NCI-H2029 treated with DMSO at 0.1 percent for 48 hours (cell line): Measurements from ENCODE around the gene GPR27.

Experiments used
- DNase-seq: peaks from one replicate; lab custom pipeline; 2025; lab: John Stamatoyannopoulos, UW

The GPR27 gene

DNA sequence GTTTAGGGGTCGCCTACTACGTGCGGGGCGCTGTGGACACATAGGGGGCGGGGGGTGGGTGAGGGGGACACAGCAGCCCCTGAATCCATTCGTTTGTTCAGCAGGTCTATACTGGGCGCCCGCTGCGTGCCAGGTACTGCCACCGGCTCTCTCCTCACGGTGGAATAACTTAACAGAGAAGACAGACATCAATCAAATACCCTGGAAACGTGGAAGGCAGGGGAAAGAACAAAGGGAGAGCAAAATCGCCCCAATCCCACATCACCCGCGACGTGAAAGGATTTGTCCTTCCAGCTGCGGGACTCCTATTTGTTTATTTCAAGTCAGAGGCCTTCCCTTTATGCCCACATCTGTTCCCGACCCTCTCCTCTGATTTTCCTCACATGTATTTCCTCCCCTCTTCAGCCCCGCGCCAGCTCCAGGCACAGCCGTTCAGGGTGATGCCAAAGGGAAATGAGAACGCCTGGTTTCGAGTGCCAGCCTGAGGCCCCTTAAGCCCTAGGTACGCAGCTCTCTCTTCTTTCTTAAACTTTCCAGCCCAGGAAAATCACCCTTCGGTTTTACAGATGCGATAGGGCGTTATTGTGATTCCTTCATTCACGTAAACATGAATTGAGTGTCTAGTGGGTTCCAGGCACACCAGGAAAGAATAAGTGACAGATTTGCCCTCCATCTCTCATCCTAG lies 32.0 kb downstream of the GPR27 start:
- DNase-seq, result no peak

GRCh38 chr3:71786217-71786549 lies 32.5 kb downstream of the GPR27 start:
- DNase-seq, result no peak

GRCh38 chr3:71786551-71786950 lies 32.9 kb downstream of the GPR27 start:
- no peak for DNase-seq

GRCh38 chr3:71787851-71788405 lies 34.3 kb downstream of the GPR27 start:
- DNase-seq, result no peak

- DNase-seq, result no peak
These were observed 36.3 kb downstream of the GPR27 start for GRCh38 chr3:71789922-71790321.

GRCh38 chr3:71791634-71792033 lies 38.0 kb downstream of the GPR27 start:
- DNase-seq, result no peak

DNA sequence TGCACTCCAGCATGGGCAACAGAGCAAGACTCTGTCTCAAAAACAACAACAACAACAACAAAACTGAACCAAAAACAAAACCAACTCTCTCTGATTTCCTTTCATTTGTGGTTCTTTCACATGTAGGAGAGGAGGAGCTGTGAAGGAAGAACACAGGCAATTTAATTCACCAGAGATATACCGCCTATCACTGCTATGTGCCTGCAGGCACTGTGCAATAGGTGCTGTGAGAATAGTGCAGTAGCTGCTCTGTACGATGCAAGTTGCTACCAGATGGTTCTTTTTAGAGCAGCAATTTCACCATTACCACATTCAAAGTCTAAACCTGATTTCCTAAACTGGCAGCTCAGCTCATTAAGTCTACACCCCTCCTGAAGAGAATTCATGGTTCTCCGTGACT lies 42.6 kb downstream of the GPR27 start:
- DNase-seq, result no peak

DNA sequence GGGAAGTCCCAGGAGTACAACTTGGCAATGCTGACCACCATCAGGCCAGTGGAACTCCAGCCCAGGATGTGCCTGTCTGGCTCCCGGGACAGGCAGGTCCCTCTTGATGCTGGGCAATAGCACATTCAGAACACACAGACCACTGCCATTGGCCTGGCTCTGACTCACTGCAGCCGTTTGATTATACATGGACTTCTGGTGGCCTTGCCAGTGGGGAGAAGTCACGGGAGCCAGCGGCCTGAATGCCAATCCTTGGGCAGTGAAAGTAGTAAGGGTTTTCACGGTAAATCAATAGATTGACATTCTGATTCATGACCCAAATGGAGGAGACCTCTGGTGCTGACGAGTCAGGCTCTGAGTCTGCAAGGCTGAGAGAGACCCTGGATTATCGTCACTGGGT lies 43.8 kb downstream of the GPR27 start:
- no peak for DNase-seq

- DNase-seq, result no peak
These were observed 46.4 kb downstream of the GPR27 start for GRCh38 chr3:71800023-71800422.

GRCh38 chr3:71801986-71802385 lies 48.3 kb downstream of the GPR27 start:
- DNase-seq, result no peak

GRCh38 chr3:71803248-71803647 lies 49.6 kb downstream of the GPR27 start:
- DNase-seq, result no peak

- no peak for DNase-seq
These were observed 51.5 kb downstream of the GPR27 start for GRCh38 chr3:71805199-71805598.

- no peak for DNase-seq
These were observed 52.0 kb downstream of the GPR27 start for GRCh38 chr3:71805691-71806090.
